ENCODE measurements around the gene SLC6A8.

The SLC6A8 gene

GRCh38 chrX:153650959-153651358 is 36.8 kb upstream of the SLC6A8 start:
- Histone ChIP-seq H3K14ac (ENCODE audit: low read length) (no peak overlapping the region), H3K9me3 (replicated peaks in 1 of 2; ENCODE audit: control insufficient read depth in 2 of 2, insufficient read depth in 1 of 2, low read depth in 1 of 2, low read length in 2 of 2) (peaks cover 0 to 9% of the 10 kb centered on the region in 2 donors), H4K91ac (ENCODE audit: low read depth, low read length, poor library complexity) (no peak overlapping the region), H2BK120ac (ENCODE audit: low read depth, low read length) (no peak overlapping the region), H3K27me3 (ENCODE audit: control insufficient read depth in 3 of 3, insufficient read depth in 3 of 3, low read depth in 1 of 3, low read length in 3 of 3) (peaks cover 4 to 34% (median 33%) of the 10 kb centered on the region in 3 experiments), H3K4me2 (ENCODE audit: insufficient read depth, low read length, poor library complexity, severe bottlenecking) (no peak overlapping the region), H2BK12ac (ENCODE audit: low read length) (no peak overlapping the region), H2BK5ac (ENCODE audit: low read length) (no peak overlapping the region), H2AK5ac (ENCODE audit: low read depth, low read length) (no peak overlapping the region), H3K9ac (ENCODE audit: low read depth, low read length, poor library complexity) (no peak overlapping the region), H3K23ac (ENCODE audit: low read depth, low read length, poor library complexity) (no peak overlapping the region), H3K4me3 (ENCODE audit: low read length in 2 of 2) (no peak overlapping the region), H3K4me1 (ENCODE audit: control insufficient read depth in 2 of 2, insufficient read depth in 1 of 2, low read depth in 1 of 2, low read length in 2 of 2) (peaks cover 0 to 1% of the 10 kb centered on the region in 2 donors), H3K27ac (replicated peaks; ENCODE audit: low read length) (no peak overlapping the region), H4K8ac (ENCODE audit: low read depth, low read length) (no peak overlapping the region), H3K79me1 (ENCODE audit: low read depth, low read length) (no peaks in the 10 kb centered on the region), H3K36me3 (replicated peaks in 1 of 2; ENCODE audit: control insufficient read depth in 2 of 2, insufficient read depth in 2 of 2, low read length in 2 of 2) (no peaks in the 10 kb centered on the region), H2BK15ac (ENCODE audit: low read length) (no peak overlapping the region), H2AFZ (ENCODE audit: low read length) (no peak overlapping the region), H3K18ac (ENCODE audit: low read length) (no peak overlapping the region), H3K4ac (ENCODE audit: low read length) (no peak overlapping the region)
- no peak for DNase-seq (ENCODE audit: low spot score)
- WGBS, 2 donors (ENCODE audit: extremely low coverage in 2 of 2, insufficient read length in 2 of 2, insufficient replicate concordance in 1 of 2), result no CpG with 5 or more reads among the region's 13 CpGs

GRCh38 chrX:153651540-153652079 is 36.1 kb upstream of the SLC6A8 start:
- DNase-seq (ENCODE audit: low spot score), result no peak
- Histone ChIP-seq H2BK15ac (ENCODE audit: low read length) (no peak overlapping the region), H2BK120ac (ENCODE audit: low read depth, low read length) (no peak overlapping the region), H3K4me3 (ENCODE audit: low read length in 2 of 2) (no peak overlapping the region), H4K8ac (ENCODE audit: low read depth, low read length) (no peak overlapping the region), H3K79me1 (ENCODE audit: low read depth, low read length) (no peaks in the 10 kb centered on the region), H3K4me1 (ENCODE audit: control insufficient read depth in 2 of 2, insufficient read depth in 1 of 2, low read depth in 1 of 2, low read length in 2 of 2) (peaks cover 0 to under 1% of the 10 kb centered on the region in 2 donors), H3K36me3 (replicated peaks in 1 of 2; ENCODE audit: control insufficient read depth in 2 of 2, insufficient read depth in 2 of 2, low read length in 2 of 2) (no peaks in the 10 kb centered on the region), H3K27me3 (ENCODE audit: control insufficient read depth in 3 of 3, insufficient read depth in 3 of 3, low read depth in 1 of 3, low read length in 3 of 3) (peaks cover 4 to 28% (median 26%) of the 10 kb centered on the region in 3 experiments), H3K27ac (replicated peaks; ENCODE audit: low read length) (no peak overlapping the region), H3K4ac (ENCODE audit: low read length) (no peak overlapping the region), H3K23ac (ENCODE audit: low read depth, low read length, poor library complexity) (no peak overlapping the region), H3K18ac (ENCODE audit: low read length) (no peak overlapping the region), H2AK5ac (ENCODE audit: low read depth, low read length) (no peak overlapping the region), H2AFZ (ENCODE audit: low read length) (no peak overlapping the region), H3K9me3 (replicated peaks in 1 of 2; ENCODE audit: control insufficient read depth in 2 of 2, insufficient read depth in 1 of 2, low read depth in 1 of 2, low read length in 2 of 2) (peaks cover 0 to 9% of the 10 kb centered on the region in 2 donors), H3K9ac (ENCODE audit: low read depth, low read length, poor library complexity) (no peak overlapping the region), H2BK12ac (ENCODE audit: low read length) (no peak overlapping the region), H4K91ac (ENCODE audit: low read depth, low read length, poor library complexity) (peak overlapping the region; percentile 72), H2BK5ac (ENCODE audit: low read length) (no peak overlapping the region), H3K4me2 (ENCODE audit: insufficient read depth, low read length, poor library complexity, severe bottlenecking) (no peak overlapping the region), H3K14ac (ENCODE audit: low read length) (no peak overlapping the region)
- WGBS, 2 donors (ENCODE audit: extremely low coverage in 2 of 2, insufficient read length in 2 of 2, insufficient replicate concordance in 1 of 2), result no CpG with 5 or more reads among the region's 9 CpGs

GRCh38 chrX:153653556-153653955 is 34.2 kb upstream of the SLC6A8 start:
- no peak overlapping the region for H2BK120ac ChIP-seq (ENCODE audit: low read depth, low read length)
- H4K91ac ChIP-seq (ENCODE audit: low read depth, low read length, poor library complexity), result no peak overlapping the region
- H2BK5ac ChIP-seq (ENCODE audit: low read length), result no peak overlapping the region
- H3K27me3 ChIP-seq (ENCODE audit: control insufficient read depth in 3 of 3, insufficient read depth in 3 of 3, low read depth in 1 of 3, low read length in 3 of 3), result peaks cover 0 to 10% (median 9%) of the 10 kb centered on the region in 3 experiments
- H4K8ac ChIP-seq (ENCODE audit: low read depth, low read length), result no peak overlapping the region
- DNase-seq (ENCODE audit: low spot score), result no peak
- H3K4me3 ChIP-seq (ENCODE audit: low read length in 2 of 2), result no peak overlapping the region
- no peaks in the 10 kb centered on the region for H3K79me1 ChIP-seq (ENCODE audit: low read depth, low read length)
- no peak overlapping the region for H3K9ac ChIP-seq (ENCODE audit: low read depth, low read length, poor library complexity)
- no peaks in the 10 kb centered on the region for H3K36me3 ChIP-seq (replicated peaks in 1 of 2; ENCODE audit: control insufficient read depth in 2 of 2, insufficient read depth in 2 of 2, low read length in 2 of 2)
- H3K4me1 ChIP-seq (ENCODE audit: control insufficient read depth in 2 of 2, insufficient read depth in 1 of 2, low read depth in 1 of 2, low read length in 2 of 2), result no peaks in the 10 kb centered on the region
- peaks cover 0 to 9% of the 10 kb centered on the region in 2 donors for H3K9me3 ChIP-seq (replicated peaks in 1 of 2; ENCODE audit: control insufficient read depth in 2 of 2, insufficient read depth in 1 of 2, low read depth in 1 of 2, low read length in 2 of 2)
- no peak overlapping the region for H3K4ac ChIP-seq (ENCODE audit: low read length)
- H3K23ac ChIP-seq (ENCODE audit: low read depth, low read length, poor library complexity), result no peak overlapping the region
- no CpG with 5 or more reads among the region's 2 CpGs for WGBS, 2 donors (ENCODE audit: extremely low coverage in 2 of 2, insufficient read length in 2 of 2, insufficient replicate concordance in 1 of 2)
- H2AK5ac ChIP-seq (ENCODE audit: low read depth, low read length), result no peak overlapping the region
- no peak overlapping the region for H3K27ac ChIP-seq (replicated peaks; ENCODE audit: low read length)
- no peak overlapping the region for H3K14ac ChIP-seq (ENCODE audit: low read length)
- no peak overlapping the region for H3K4me2 ChIP-seq (ENCODE audit: insufficient read depth, low read length, poor library complexity, severe bottlenecking)
- no peak overlapping the region for H3K18ac ChIP-seq (ENCODE audit: low read length)
- no peak overlapping the region for H2BK15ac ChIP-seq (ENCODE audit: low read length)
- no peak overlapping the region for H2BK12ac ChIP-seq (ENCODE audit: low read length)
- H2AFZ ChIP-seq (ENCODE audit: low read length), result no peak overlapping the region

DNA sequence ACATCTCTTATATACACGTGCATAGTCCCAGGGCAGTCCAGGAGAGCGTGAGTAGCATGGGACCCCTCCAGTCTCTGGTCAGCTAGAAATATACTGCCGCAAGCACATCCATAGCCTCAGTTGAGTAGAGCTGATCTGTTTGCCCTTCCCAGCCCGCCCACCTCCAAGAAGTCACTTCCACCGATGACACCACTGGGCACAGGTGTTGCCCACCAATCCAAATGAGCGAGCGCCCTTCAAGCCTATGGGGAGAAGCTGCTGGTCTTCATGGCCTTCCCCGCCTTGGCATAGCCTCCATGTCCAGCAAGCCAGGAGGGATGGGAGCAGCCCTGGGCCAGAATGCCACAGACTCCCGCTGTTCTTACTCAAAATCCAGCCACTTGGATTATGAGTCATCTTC is 30.6 kb upstream of the SLC6A8 start:
- Histone ChIP-seq H4K91ac (ENCODE audit: low read depth, low read length, poor library complexity) (no peak overlapping the region), H3K4me3 (ENCODE audit: low read length in 2 of 2) (no peak overlapping the region), H3K23ac (ENCODE audit: low read depth, low read length, poor library complexity) (no peak overlapping the region), H2BK15ac (ENCODE audit: low read length) (no peak overlapping the region), H3K36me3 (replicated peaks in 1 of 2; ENCODE audit: control insufficient read depth in 2 of 2, insufficient read depth in 2 of 2, low read length in 2 of 2) (no peaks in the 10 kb centered on the region), H3K4me2 (ENCODE audit: insufficient read depth, low read length, poor library complexity, severe bottlenecking) (no peak overlapping the region), H3K14ac (ENCODE audit: low read length) (no peak overlapping the region), H3K4me1 (ENCODE audit: control insufficient read depth in 2 of 2, insufficient read depth in 1 of 2, low read depth in 1 of 2, low read length in 2 of 2) (no peaks in the 10 kb centered on the region), H3K4ac (ENCODE audit: low read length) (no peak overlapping the region), H3K27ac (replicated peaks; ENCODE audit: low read length) (no peak overlapping the region), H3K79me1 (ENCODE audit: low read depth, low read length) (no peaks in the 10 kb centered on the region), H2AFZ (ENCODE audit: low read length) (no peak overlapping the region), H3K9ac (ENCODE audit: low read depth, low read length, poor library complexity) (no peak overlapping the region), H3K18ac (ENCODE audit: low read length) (no peak overlapping the region), H2AK5ac (ENCODE audit: low read depth, low read length) (no peak overlapping the region), H2BK12ac (ENCODE audit: low read length) (no peak overlapping the region), H2BK5ac (ENCODE audit: low read length) (no peak overlapping the region), H3K9me3 (replicated peaks in 1 of 2; ENCODE audit: control insufficient read depth in 2 of 2, insufficient read depth in 1 of 2, low read depth in 1 of 2, low read length in 2 of 2) (peaks cover 0 to 17% of the 10 kb centered on the region in 2 donors), H2BK120ac (ENCODE audit: low read depth, low read length) (no peak overlapping the region), H4K8ac (ENCODE audit: low read depth, low read length) (no peak overlapping the region), H3K27me3 (ENCODE audit: control insufficient read depth in 3 of 3, insufficient read depth in 3 of 3, low read depth in 1 of 3, low read length in 3 of 3) (peaks cover 0 to 12% (median 3%) of the 10 kb centered on the region in 3 experiments)
- WGBS, 2 donors (ENCODE audit: extremely low coverage in 2 of 2, insufficient read length in 2 of 2, insufficient replicate concordance in 1 of 2), result no CpG with 5 or more reads among the region's 9 CpGs
- DNase-seq (ENCODE audit: low spot score), result no peak
